Transverse colon (tissue), 4 donors: ENCODE measurements around the gene RAI1. TPM values are rescaled to one million over a fixed set of nuclear protein-coding genes. Genes with fewer than 3 reads are reported as not detected.
A peak's percentile ranks its signal among the peaks of the same experiment; 100 is the strongest.
"Not testable (repeated sequence)": the region's sequence is repeated elsewhere in the genome, so short reads cannot be mapped to it uniquely, and the experiment has no call there.

Experiments used
- DNase-seq: peaks from one replicate; pipeline ENCODE4 v3.0.0-alpha.2; 2019
- H3K27ac ChIP-seq, 4 donors: fragments of 200-600 bp; sonication (generic); 2 replicates each; pipeline ENCODE4 v1.5.1; 2016 to 2018; ENCODE audit warnings: inconsistent platforms in 4 of 4
- H3K27me3 ChIP-seq: fragments of 200-600 bp; sonication (generic); 2 replicates; pipeline ENCODE4 v1.5.1; 2017; ENCODE audit warnings: inconsistent platforms
- H3K36me3 ChIP-seq, 4 donors: fragments of 200-600 bp; sonication (generic); 2 replicates each; pipeline ENCODE4 v1.5.1; 2017 to 2019; ENCODE audit warnings: inconsistent platforms in 4 of 4
- H3K4me1 ChIP-seq, 4 donors: fragments of 200-600 bp; sonication (generic); 2 replicates each; pipeline ENCODE4 v1.5.1; 2017 to 2020; ENCODE audit warnings: inconsistent platforms in 4 of 4
- H3K4me3 ChIP-seq, 4 donors: fragments of 200-600 bp; sonication (generic); 1 replicate in 1 of 4; 2 replicates in 3 of 4; pipeline versions ENCODE4 v1.5.1 to v1.6.1; 2017 to 2019; ENCODE audit warnings: inconsistent platforms in 4 of 4
- H3K9me3 ChIP-seq, 2 donors: fragments of 200-600 bp; sonication (generic); 2 replicates each; pipeline ENCODE4 v1.5.1; 2017 to 2019; ENCODE audit warnings: inconsistent platforms in 2 of 2
- EP300 ChIP-seq: sonication (generic); formaldehyde crosslinking; IDR thresholded peaks from one replicate; pipeline ENCODE4 v1.6.1; 2017; ENCODE audit warnings: antibody characterized with exemption, low read depth
- POLR2A ChIP-seq: fragments of 450-650 bp; IDR thresholded peaks from one replicate; pipeline ENCODE4 v1.6.1; 2016; ENCODE audit warnings: antibody characterized with exemption, mild to moderate bottlenecking, moderate library complexity
- POLR2AphosphoS5 ChIP-seq, 3 donors: sonication (generic); formaldehyde crosslinking; IDR thresholded peaks; one replicate each; pipeline ENCODE4 v1.6.1; 2016; ENCODE audit warnings: antibody characterized with exemption in 3 of 3
- WGBS, 2 donors: methylation state at CpG; one replicate each; pipeline ENCODE4 v1.1.5; 2018; ENCODE audit warnings: low coverage in 1 of 2; 5-methylcytosine and 5-hydroxymethylcytosine counted together
- in situ Hi-C, 4 donors: fragments of 200-750 bp; cut with MboI; loops; one replicate each; pipeline versions ENCODE4 v1.15.0 to v1.15.1; 2017; ENCODE audit warnings: low sequenced_read_pairs in 3 of 4, low pct_ligation_motif_present in 1 of 4, low pct_unique_long_range_greater_than_20kb in 1 of 4
- intact Hi-C: fragments of 100-400 bp; cut with DNase I; formaldehyde crosslinking; loops from one replicate; pipeline ENCODE4 v1.15.1; 2023; ENCODE audit warnings: low total_unique reads
- total RNA-seq, 4 donors: library from RNA; depleted of rRNA; stranded (reverse); fragments of >200 nt; gene quantifications; one replicate each; pipeline ENCODE4 v1.1.0, GENCODE V29; 2016
- TF ChIP-seq, protein P1 (sequence below), 5 experiments: fragments of 200-600 bp in 3 of 5; fragments of 450-650 bp in 2 of 5; sonication (generic) in 3 of 5; IDR thresholded peaks; 1 replicate in 2 of 5; 2 replicates in 3 of 5; pipeline ENCODE4 v1.5.1; 2016 to 2017; ENCODE audit warnings: antibody characterized with exemption in 5 of 5, inconsistent platforms in 3 of 5, mild to moderate bottlenecking in 2 of 5, moderate library complexity in 1 of 5

The RAI1 gene
- total RNA-seq, 4 donors from 2014 or later = 14.1 to 163 (median 34.6) TPM

DNA sequence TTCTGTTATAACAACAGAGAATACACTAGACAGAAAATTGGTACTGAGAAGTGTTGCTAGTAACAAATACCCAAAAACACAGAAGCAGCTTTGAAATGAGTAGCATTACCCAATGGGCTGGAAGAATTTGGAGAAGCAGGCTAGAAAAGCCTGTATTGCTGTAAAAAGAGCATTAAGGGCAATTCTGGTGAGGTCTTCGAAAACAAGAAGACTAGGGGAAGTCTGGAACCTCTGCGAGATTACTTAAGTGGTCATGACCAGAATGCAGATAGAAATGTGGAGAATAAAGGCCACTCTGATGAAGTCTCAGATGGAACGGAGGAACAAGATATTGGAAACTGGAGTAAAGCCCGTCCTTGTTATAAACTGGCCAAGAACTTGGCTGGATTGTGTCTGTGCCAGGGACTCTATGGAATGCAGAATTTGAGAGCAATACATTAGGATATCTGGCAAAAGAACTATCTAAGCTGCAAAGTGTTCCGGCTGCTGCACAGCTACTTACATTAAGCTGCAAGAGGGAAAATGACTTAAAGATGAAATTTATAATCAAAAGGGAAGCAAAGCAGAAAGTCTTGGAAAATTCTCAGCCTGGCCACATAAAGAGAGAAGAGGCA lies 44.9 kb upstream of the RAI1 start:
- WGBS, 2 donors = 67 to 72% methylated on average over 4 to 5 of the region's 5 CpGs
- no peaks in the 10 kb centered on the region for H3K36me3 ChIP-seq
- no peak for TF ChIP-seq POLR2AphosphoS5 (IDR thresholded peaks at IDR 0.05)
- TF ChIP-seq POLR2A = no peak
- TF ChIP-seq, protein P1, sequence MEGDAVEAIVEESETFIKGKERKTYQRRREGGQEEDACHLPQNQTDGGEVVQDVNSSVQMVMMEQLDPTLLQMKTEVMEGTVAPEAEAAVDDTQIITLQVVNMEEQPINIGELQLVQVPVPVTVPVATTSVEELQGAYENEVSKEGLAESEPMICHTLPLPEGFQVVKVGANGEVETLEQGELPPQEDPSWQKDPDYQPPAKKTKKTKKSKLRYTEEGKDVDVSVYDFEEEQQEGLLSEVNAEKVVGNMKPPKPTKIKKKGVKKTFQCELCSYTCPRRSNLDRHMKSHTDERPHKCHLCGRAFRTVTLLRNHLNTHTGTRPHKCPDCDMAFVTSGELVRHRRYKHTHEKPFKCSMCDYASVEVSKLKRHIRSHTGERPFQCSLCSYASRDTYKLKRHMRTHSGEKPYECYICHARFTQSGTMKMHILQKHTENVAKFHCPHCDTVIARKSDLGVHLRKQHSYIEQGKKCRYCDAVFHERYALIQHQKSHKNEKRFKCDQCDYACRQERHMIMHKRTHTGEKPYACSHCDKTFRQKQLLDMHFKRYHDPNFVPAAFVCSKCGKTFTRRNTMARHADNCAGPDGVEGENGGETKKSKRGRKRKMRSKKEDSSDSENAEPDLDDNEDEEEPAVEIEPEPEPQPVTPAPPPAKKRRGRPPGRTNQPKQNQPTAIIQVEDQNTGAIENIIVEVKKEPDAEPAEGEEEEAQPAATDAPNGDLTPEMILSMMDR (IDR thresholded peaks at IDR 0.05) = no peak
- TF ChIP-seq EP300 = no peak
- H3K4me3 ChIP-seq = no peak overlapping the region
- H3K27me3 ChIP-seq = no peaks in the 10 kb centered on the region
- DNase-seq = no peak
- no peak overlapping the region for H3K27ac ChIP-seq
- no peaks in the 10 kb centered on the region for H3K9me3 ChIP-seq
- no peaks in the 10 kb centered on the region for H3K4me1 ChIP-seq
- in situ Hi-C loops = no loop called here
- intact Hi-C loops = loop anchor here (10.0 kb wide), 1 partner anchor 122 kb away; no protein-coding TSS in a partner anchor

DNA sequence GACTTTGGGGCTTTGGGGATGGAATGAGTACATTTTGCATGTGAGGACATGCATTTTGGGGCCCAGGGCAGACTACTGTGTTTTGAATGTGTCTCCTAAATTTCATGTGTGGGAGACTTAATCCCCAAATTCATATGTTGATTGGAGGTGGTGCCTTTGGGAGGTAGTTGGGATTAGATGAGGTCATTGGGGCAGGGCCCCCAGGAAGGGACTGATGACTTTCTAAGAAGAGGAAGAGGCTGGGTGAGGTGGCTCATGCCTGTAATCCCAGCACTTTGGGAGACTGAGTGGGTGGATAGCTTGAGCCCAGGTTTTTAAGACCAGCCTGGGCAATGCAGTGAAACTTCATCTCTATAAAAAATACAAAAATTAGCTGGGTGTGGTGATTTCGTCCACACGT lies 42.8 kb upstream of the RAI1 start:
- 80 to 92% methylated on average over 1 to 2 of the region's 2 CpGs for WGBS, 2 donors
- no peaks in the 10 kb centered on the region for H3K4me1 ChIP-seq
- no peak overlapping the region for H3K4me3 ChIP-seq
- DNase-seq = no peak
- H3K27me3 ChIP-seq = no peaks in the 10 kb centered on the region
- no peak for TF ChIP-seq EP300
- no peak for TF ChIP-seq POLR2A
- TF ChIP-seq, protein P1 (IDR thresholded peaks at IDR 0.05) = no peak
- no peak for TF ChIP-seq POLR2AphosphoS5 (IDR thresholded peaks at IDR 0.05)
- no peak overlapping the region for H3K27ac ChIP-seq
- no peaks in the 10 kb centered on the region for H3K9me3 ChIP-seq
- intact Hi-C loops = loop anchor here (10.0 kb wide), 1 partner anchor 124 kb away; no protein-coding TSS in a partner anchor
- no peaks in the 10 kb centered on the region for H3K36me3 ChIP-seq
- in situ Hi-C loops = no loop called here

DNA sequence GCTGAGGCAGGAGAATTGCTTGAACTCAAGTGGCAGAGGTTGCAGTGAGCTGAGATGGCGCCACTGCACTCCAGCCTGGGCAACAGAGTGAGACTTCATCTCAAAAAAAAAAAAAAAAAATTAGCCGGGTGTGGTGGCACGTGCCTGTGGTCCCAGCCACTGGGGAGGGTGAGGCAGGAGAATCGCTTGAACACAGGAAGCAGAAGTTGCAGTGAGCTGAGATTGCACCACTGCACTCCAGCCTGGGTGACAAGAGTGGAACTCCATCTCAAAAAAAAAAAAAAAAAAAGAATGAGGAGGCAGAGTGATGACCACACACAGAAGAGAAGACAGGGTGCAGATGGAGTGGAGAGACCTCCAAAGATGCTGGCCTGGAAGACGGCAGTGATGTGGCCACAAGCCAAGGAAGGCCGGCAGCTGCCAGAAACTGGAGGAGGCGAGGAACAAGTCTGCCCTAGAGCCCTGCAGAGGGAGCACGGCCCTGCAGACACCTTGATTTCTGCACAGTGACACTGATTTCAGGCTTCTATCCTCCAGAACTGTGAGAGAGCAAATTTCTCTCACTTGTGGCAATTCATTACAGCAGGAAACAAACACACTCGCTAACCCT lies 41.5 kb upstream of the RAI1 start:
- not testable (repeated sequence) for H3K9me3 ChIP-seq, DNase-seq, H3K27me3 ChIP-seq, H3K27ac ChIP-seq, H3K4me3 ChIP-seq, H3K4me1 ChIP-seq, H3K36me3 ChIP-seq
- 53 to 67% methylated on average over 2 to 9 of the region's 9 CpGs for WGBS, 2 donors
- intact Hi-C loops = loop anchor here (2.0 to 10.0 kb wide), 2 partner anchors 125 to 285 kb away; no protein-coding TSS in a partner anchor
- in situ Hi-C loops = loop anchor here (5.0 to 10.0 kb wide), 3 partner anchors 135 to 285 kb away; no protein-coding TSS in a partner anchor

DNA sequence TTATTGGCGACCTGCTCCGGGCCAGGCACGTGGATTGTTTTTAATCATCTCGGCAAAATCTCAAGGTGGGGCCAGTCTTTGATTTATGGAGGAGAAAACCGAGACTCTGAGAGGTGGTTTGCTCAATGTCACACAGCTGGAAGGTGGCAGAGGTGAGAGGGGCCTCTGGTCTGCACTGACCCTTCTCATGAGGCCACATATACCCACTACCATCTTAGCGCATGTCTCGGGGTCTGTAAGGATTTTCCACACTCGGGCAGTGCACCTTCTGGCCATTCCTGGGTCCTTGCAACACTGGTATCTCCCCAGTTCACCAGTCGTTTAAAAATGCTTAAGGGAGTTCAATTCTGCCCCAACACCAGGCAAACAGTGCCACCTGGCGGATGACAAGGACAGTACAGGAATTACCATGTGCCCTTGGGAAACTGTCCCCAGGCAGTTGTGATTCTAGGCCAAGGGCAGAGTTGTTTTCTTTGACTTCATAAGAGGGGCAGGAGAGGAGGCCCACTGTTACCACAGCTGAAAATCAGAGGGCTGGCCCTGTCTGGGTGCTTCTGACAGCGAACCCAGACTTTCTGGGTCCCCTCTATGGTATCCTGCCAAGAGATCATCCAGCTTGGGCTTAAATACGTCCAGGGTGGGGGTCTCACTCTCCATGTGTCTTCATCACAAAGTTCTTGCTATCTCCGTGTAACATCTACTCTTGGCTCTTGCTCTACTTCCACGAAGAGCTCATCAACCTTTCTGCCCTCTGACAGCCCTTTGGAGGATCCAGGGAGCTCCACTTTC lies 39.4 kb upstream of the RAI1 start:
- no peaks in the 10 kb centered on the region for H3K27me3 ChIP-seq
- H3K9me3 ChIP-seq = no peaks in the 10 kb centered on the region
- WGBS, 2 donors = 13 to 24% methylated on average over 4 to 14 of the region's 14 CpGs
- in situ Hi-C loops = loop anchor here (5.0 to 10.0 kb wide), 3 partner anchors 137 to 287 kb away; no protein-coding TSS in a partner anchor
- no peaks in the 10 kb centered on the region for H3K4me1 ChIP-seq
- intact Hi-C loops = loop anchor here (2.0 kb wide), 1 partner anchor 287 kb away; no protein-coding TSS in a partner anchor
- no peak for TF ChIP-seq EP300
- TF ChIP-seq, protein P1 (IDR thresholded peaks at IDR 0.05) = peak; percentile 89 to 93 (median 92)
- no peak overlapping the region for H3K27ac ChIP-seq
- H3K4me3 ChIP-seq = no peak overlapping the region
- DNase-seq = peak; percentile 82
- no peaks in the 10 kb centered on the region for H3K36me3 ChIP-seq

DNA sequence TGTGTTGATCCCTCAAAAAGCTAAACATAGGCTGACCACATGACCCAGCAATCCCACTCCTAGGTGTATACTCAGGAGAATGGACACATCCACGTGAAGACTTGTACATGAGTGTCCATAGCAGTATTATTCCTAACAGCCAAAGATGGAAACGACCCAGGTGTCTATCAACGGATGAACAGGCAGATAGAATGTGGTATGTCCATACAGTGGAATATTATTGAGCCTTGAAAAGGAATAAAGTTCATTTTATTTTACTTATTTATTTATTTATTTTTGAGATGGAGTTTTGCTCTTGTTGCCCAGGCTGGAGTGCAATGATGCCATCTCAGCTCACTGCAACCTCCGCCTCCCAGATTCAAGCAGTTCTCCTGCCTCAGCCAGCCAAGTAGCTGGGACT lies 36.1 kb upstream of the RAI1 start:
- WGBS, 2 donors = 54 to 79% methylated on average over 4 of the region's 4 CpGs
- H3K36me3 ChIP-seq, H3K4me1 ChIP-seq, DNase-seq, H3K27me3 ChIP-seq, H3K9me3 ChIP-seq, H3K4me3 ChIP-seq, H3K27ac ChIP-seq, intact Hi-C loops: not testable (repeated sequence)
- in situ Hi-C loops = loop anchor here in 3 of 4 donors (10.0 kb wide), 2 partner anchors 140 to 290 kb away; no protein-coding TSS in a partner anchor
